Activated naive CD4-positive, alpha-beta T cell treated with anti-CD3 and anti-CD28 coated beads, Interleukin-2, amount 50 U/mL, for 24 hours (primary cell): ENCODE measurements around the gene KRTAP5-7.

Experiments
- H3K27ac Mint-ChIP-seq: one replicate; pipeline ENCODE4 v1.8.0; 2021; ENCODE audit warnings: mild to moderate bottlenecking, mixed read lengths
- H3K27me3 Mint-ChIP-seq: one replicate; pipeline ENCODE4 v1.8.0; 2021; ENCODE audit warnings: mixed read lengths
- H3K36me3 Mint-ChIP-seq: one replicate; pipeline ENCODE4 v1.8.0; 2021; ENCODE audit warnings: mixed read lengths
- H3K4me1 Mint-ChIP-seq: one replicate; pipeline ENCODE4 v1.8.0; 2021; ENCODE audit warnings: mixed read lengths
- H3K4me3 Mint-ChIP-seq: one replicate; pipeline ENCODE4 v1.8.0; 2021; ENCODE audit warnings: mild to moderate bottlenecking, mixed read lengths
- H3K9me3 Mint-ChIP-seq: one replicate; pipeline ENCODE4 v1.8.0; 2021; ENCODE audit warnings: mixed read lengths

Gene KRTAP5-7

DNA sequence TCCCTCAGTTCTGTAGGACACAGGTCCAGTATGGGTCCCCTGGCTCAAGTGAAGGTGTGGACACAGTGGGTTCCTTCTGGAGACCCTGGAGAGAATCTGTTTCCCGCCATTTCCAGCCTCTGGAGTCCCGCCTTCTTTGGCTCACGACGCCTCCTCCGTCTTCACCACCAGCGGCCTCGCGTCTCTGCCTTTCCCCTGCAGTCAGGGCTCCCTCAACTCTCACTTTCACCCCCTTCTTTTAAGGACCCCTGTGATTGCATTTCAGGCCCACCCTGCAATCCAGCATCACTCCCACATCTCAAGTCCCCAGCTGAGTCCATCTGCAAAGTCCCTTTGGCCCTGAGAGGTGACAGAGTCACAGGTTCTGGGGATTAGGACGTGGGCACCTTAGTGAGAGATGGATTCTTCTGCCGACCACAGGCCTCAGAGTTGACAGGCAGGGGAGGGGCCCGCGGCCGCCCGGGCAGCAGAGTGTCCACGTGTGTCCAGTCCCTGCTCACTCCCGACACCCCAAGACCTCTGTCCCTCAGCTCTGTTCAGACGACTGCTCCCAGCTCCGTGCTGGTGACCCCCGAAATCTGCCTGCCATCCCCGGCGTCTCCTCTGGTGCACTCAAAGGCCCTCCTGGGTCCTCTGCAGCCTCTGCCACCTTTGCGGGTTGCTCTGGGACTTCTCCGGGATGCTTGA, 36.9 kb upstream of the KRTAP5-7 start:
- Mint-ChIP-seq H3K9me3 (no peaks in the 10 kb centered on the region), H3K36me3 (peaks cover 44% of the 10 kb centered on the region), H3K27me3 (no peaks in the 10 kb centered on the region), H3K4me3 (no peak overlapping the region), H3K4me1 (peaks cover 11% of the 10 kb centered on the region), H3K27ac (no peak overlapping the region)

DNA sequence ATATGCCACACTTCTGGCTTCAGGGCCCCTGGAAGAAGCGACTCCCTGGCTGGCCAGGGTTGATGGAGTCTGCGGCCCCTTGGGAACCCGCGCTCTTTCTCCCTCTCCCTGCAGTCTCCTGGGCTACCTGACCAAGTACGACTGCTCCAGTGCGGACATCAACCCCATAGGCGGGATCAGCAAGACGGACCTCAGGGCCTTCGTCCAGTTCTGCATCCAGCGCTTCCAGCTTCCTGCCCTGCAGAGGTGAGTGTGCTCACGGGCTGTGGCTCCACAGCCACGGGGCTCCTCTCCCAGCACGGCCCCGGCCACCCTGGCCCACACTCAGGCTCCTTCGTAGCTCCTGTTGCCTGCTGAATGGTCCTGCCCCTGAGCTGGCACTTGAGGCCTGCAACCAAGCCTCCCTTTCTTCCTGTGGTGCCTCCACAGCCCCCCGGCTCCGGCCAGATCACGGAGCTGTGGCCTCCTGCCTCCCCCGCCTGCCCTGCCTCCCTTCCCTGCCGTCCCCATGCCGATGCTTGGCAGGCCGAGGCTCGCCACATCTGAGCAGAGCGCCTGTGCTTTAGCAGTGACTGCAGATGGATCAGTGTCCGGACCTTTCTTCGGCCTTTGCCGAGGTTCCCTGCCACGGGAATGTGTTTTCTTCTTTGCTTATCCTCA, 36.2 kb upstream of the KRTAP5-7 start:
- Mint-ChIP-seq H3K4me3 (no peak overlapping the region), H3K4me1 (peaks cover 11% of the 10 kb centered on the region), H3K27me3 (no peaks in the 10 kb centered on the region), H3K9me3 (no peaks in the 10 kb centered on the region), H3K27ac (no peak overlapping the region), H3K36me3 (peaks cover 47% of the 10 kb centered on the region)

DNA sequence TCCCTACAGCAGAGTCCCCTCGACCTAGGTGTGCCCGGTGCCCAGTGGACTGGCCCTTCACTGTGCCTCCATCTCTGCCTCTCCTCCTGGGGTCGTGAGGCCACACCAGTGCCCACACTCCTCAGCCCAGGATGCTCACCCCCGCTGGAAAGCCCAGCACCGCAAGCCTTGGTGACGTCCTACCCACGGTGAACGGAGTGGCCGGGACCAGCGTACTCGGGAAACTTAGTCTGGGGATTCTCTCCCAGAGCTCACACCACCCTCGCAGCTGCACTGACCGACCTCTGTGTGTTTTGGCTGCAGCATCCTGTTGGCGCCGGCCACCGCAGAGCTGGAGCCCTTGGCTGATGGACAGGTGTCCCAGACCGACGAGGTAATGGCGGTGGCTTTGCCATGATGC, 35.5 kb upstream of the KRTAP5-7 start:
- H3K36me3 Mint-ChIP-seq = peaks cover 41% of the 10 kb centered on the region

DNA sequence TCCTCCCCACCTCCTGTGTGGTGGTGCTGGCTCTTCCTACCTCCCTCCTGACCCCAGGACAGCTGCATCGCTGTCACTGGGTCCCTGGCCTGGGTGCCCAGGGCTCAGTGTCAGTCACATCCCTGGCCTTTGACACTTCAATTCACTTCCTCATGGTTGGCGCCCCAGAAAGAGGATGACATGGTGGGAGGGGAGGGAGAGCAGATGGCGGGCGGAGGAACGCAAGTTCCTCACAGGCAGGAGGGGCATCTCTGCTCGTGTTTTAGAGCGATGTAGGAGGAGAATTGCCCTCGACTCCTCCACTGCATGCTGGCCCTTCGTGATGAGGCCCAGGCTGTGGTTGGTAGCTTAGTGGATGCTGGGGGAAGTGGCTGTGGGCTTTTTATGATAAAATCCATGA, 35.1 kb upstream of the KRTAP5-7 start:
- no peak overlapping the region for H3K27ac Mint-ChIP-seq
- H3K4me1 Mint-ChIP-seq = peaks cover 11% of the 10 kb centered on the region
- H3K4me3 Mint-ChIP-seq = no peak overlapping the region
- H3K36me3 Mint-ChIP-seq = peaks cover 43% of the 10 kb centered on the region
- no peaks in the 10 kb centered on the region for H3K27me3 Mint-ChIP-seq
- no peaks in the 10 kb centered on the region for H3K9me3 Mint-ChIP-seq

More for the DNA sequence above, 35.5 kb upstream of the KRTAP5-7 start:
- Mint-ChIP-seq H3K4me3 (no peak overlapping the region), H3K27ac (no peak overlapping the region), H3K4me1 (peaks cover 11% of the 10 kb centered on the region), H3K9me3 (no peaks in the 10 kb centered on the region), H3K27me3 (no peaks in the 10 kb centered on the region)

DNA sequence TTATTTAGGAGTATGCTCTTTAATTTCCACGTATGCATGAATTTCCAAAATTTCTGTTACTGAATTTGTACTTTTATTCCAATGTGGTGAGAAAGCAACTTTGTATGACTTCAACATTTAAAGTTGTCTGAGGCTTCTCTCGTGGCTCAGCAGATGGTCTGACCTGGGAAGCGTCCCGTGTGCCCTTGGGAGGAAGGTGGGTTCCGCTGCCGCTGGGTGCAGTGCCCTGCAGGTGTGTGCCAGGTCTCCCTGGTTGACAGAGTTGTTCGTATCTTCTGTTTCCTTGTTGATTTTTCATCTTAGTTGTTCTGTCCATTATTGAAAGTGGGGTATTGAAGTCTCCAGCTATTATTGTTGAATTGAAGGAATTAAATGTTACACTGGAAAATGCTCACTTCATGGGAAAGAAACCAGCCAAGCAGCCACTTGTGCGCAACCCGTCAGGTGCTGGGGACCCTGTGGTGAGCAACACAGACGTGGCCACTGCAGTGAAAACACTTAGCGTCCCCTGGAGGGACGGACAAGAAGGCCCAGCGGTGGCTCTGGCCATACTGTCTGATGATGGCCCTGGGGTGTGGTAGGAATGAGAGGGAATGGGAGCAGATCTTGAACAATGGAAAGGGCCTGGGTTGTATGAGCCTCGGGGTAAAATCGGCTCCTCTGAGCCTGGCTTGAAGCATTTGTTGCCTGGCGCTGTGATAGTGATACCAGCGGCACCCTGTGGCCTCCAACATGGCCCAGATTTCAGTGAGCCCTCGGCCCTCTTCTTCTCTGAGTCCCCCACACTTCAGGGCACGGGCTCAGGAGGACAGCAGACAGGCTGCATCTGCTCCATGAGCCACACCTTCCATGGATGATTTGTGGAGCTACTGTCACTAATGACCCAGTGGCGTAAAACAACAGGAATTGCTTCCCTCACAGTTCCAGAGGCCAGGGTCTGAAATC, 31.5 kb upstream of the KRTAP5-7 start:
- no peaks in the 10 kb centered on the region for H3K4me1 Mint-ChIP-seq

DNA sequence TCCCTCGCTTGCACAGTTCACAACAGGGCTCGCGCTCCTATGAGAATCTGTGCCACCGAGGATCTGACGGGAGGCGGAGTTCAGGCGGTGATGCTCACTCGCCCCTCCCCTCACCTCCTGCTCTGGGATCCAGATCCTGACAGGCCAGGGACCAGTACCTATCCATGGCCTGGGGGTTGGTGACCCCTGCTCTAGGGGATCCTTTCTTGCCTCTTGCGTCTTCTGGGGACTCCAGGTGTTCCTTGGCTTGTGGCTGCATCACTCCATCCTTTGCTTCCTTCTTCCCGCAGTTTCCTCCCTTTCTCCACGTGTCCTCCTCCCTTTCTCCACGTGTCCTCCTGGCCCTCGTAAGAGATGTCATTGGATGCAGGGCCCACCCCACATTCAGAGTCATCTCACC, 30.6 kb upstream of the KRTAP5-7 start:
- no peaks in the 10 kb centered on the region for H3K27me3 Mint-ChIP-seq
- H3K9me3 Mint-ChIP-seq = no peaks in the 10 kb centered on the region
- H3K4me1 Mint-ChIP-seq = no peaks in the 10 kb centered on the region
- peaks cover 39% of the 10 kb centered on the region for H3K36me3 Mint-ChIP-seq
- H3K4me3 Mint-ChIP-seq = no peak overlapping the region
- no peak overlapping the region for H3K27ac Mint-ChIP-seq

More for the DNA sequence above, 31.5 kb upstream of the KRTAP5-7 start:
- no peaks in the 10 kb centered on the region for H3K27me3 Mint-ChIP-seq
- no peak overlapping the region for H3K4me3 Mint-ChIP-seq
- no peaks in the 10 kb centered on the region for H3K9me3 Mint-ChIP-seq
- H3K27ac Mint-ChIP-seq = no peak overlapping the region
- H3K36me3 Mint-ChIP-seq = peaks cover 41% of the 10 kb centered on the region

DNA sequence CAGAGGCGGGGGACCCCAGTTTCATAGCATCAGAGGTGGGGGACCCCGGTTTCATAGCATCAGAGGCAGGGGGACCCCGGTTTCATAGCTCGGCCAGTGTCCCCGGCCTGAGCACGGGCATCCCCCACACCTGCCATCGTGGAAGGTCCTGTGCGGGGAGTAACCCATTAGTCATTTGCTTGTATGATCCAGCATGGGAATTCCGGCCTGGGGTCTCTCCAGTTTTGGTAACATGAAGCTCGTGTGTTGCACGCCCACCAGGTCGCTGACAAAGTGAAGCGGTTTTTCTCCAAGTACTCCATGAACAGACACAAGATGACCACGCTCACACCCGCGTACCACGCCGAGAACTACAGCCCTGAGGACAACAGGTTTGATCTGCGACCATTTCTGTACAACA, 29.0 kb upstream of the KRTAP5-7 start:
- Mint-ChIP-seq H3K27me3 (no peaks in the 10 kb centered on the region), H3K27ac (no peak overlapping the region), H3K4me3 (no peak overlapping the region), H3K36me3 (peaks cover 30% of the 10 kb centered on the region), H3K4me1 (no peaks in the 10 kb centered on the region), H3K9me3 (no peaks in the 10 kb centered on the region)

DNA sequence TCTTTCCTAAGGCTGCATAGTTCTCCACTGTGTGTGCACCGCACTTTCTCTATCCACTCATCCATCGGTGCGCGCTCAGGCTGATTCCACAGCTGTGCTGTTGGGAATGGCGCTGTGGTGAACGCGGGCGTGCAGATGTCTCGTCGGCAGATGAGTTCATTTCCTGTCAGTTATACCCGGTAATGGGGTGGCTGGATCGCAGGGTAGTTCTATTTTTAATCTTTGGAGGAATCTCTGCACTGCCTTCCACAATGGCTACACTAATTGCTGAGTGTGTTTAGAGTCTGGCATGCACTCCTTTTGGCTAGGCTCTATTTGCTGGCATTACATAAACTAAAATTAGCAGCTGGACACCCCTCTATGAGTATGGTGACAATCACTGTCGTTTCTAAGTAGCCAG, 27.9 kb upstream of the KRTAP5-7 start:
- no peaks in the 10 kb centered on the region for H3K4me1 Mint-ChIP-seq
- H3K27ac Mint-ChIP-seq = no peak overlapping the region
- H3K36me3 Mint-ChIP-seq = peaks cover 33% of the 10 kb centered on the region
- no peak overlapping the region for H3K4me3 Mint-ChIP-seq
- H3K27me3 Mint-ChIP-seq = no peaks in the 10 kb centered on the region
- no peaks in the 10 kb centered on the region for H3K9me3 Mint-ChIP-seq

DNA sequence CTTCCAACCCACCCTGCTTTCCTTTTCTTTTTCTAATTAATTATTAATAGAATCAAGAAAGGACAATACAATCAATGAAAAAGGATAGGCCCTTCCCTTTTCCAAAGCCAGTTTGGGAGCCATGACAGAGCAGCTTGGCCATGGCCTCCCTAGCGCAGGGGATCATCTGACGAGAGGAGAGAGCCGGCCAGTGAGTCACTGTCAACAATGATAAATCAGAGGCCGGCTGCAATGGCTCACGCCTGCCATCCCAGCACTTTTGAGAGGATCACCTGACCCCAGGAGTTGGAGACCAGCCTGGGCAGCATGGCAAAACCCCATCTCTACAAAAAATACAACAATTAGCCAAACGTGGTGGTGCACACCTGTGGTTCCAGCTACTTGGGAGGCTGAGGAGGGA, 27.5 kb upstream of the KRTAP5-7 start:
- Mint-ChIP-seq H3K36me3 (peaks cover 33% of the 10 kb centered on the region), H3K4me1 (no peaks in the 10 kb centered on the region), H3K9me3 (no peaks in the 10 kb centered on the region), H3K27ac (no peak overlapping the region), H3K27me3 (no peaks in the 10 kb centered on the region), H3K4me3 (no peak overlapping the region)

DNA sequence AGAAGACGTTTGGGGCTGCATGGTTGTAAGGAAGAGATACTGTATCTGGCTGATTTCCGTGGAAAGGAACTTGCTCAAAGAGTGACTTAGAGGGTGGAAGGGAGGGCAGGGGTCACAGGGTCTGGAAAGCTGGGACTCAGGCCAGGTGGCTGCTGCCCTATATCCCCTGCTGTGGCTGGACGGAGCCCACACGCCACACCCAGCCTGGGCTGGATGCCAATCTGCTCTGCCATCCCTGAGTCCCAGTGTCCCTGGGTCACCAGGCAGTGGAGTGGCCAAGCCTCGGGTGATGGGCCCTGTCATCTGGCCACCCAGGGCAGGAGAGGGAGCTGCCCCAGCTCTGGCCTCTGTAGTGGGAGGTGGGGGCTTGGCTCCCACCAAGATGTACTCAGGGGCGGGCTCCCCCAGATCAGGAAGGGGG, 26.5 kb upstream of the KRTAP5-7 start:
- Mint-ChIP-seq H3K27ac (no peak overlapping the region), H3K36me3 (peaks cover 31% of the 10 kb centered on the region), H3K4me1 (no peaks in the 10 kb centered on the region), H3K4me3 (no peak overlapping the region), H3K27me3 (no peaks in the 10 kb centered on the region), H3K9me3 (no peaks in the 10 kb centered on the region)

DNA sequence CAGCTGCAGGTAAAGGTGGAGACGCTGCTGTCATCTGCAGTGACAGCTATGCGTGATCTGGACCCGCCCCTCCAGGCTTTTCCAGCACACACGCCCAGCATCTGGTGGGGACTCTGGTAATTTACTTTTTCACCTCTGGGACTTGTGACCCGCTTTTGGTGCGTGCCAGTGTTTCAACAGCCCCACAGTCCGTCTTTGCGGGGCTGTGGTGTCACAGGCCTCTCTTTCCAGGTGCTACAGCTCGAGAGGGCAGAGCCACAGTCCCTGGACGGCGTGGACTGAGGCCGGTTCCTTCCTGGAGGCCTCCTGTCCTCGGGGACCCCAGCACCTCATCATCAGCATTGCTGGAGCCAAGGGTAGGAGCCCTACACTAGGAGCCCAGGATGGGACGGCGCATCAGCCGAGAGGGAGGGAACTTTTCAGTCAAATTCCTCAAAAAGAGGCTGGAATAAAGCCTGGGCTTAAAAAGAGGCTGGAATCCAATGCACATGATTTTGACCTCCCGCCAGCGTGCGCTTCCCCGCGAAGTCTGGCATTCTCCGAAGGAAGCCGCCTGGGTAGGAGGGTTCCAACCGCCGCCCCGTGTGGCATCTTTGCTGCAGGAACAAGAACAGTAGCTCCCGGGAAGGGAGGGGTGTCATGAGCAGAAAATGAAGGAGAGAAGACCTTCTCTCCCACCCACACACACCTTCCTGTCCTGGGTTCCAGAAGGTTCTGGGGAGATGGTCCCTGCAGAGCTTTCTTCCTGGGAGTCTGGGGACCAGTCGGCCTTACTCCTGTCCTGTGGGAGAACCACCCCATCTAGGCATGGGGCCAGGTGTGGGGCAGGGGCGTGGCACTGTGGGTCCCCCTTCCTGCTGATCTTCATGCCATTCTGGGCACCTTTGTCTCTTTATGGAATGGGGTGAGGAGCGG, 25.7 kb upstream of the KRTAP5-7 start:
- Mint-ChIP-seq H3K27ac (no peak overlapping the region), H3K36me3 (peaks cover 38% of the 10 kb centered on the region), H3K4me1 (no peaks in the 10 kb centered on the region), H3K9me3 (no peaks in the 10 kb centered on the region), H3K27me3 (no peaks in the 10 kb centered on the region), H3K4me3 (no peak overlapping the region)

DNA sequence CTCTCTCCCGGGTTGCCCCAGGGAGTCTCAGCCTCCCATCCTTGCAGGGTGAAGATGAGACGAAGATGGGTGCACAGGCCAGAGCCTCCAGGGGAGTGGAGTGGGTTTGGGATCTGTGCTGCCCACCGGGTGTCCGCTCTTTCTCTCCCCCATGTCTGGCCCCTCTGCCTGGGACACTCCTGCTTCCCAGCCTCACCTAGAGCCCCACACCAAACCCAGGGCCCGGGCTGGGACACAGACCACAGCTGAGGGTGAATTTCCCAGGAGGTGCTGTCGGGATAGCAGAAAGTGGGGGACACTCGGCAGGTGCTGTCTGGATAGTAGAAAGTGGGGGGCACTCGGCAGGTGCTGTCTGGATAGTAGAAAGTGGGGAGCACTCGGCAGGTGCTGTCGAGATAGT, 25.0 kb upstream of the KRTAP5-7 start:
- Mint-ChIP-seq H3K9me3 (peaks cover 3% of the 10 kb centered on the region), H3K27ac (no peak overlapping the region), H3K4me1 (no peaks in the 10 kb centered on the region), H3K36me3 (peaks cover 40% of the 10 kb centered on the region), H3K27me3 (no peaks in the 10 kb centered on the region), H3K4me3 (no peak overlapping the region)

DNA sequence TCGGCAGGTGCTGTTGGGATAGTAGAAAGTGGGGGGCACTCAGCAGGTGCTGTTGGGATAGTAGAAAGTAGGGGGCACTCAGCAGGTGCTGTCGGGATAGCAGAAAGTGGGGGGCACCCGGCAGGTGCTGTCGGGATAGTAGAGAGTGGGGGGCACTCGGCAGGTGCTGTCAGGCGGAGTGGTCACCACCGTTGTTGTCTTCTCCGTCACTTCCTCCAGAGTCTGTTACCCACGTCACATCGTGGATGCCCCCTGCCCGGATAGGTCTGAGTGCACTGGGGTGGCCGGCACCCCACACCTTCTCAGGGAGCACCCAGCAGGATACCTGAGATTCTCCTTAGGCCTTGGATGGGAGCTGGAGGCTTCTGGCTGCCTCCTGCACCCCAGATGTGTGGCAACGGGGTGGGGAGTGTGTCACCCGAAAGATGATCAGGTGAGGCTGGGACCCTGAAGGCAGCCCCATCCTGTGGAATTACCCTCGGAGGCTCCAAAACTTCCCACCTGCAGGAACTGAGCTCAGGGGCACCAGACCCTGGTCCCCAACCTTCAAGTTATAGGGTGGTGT, 24.1 kb upstream of the KRTAP5-7 start:
- Mint-ChIP-seq H3K4me1 (no peaks in the 10 kb centered on the region), H3K36me3 (peaks cover 38% of the 10 kb centered on the region), H3K4me3 (no peak overlapping the region), H3K9me3 (peaks cover 5% of the 10 kb centered on the region), H3K27me3 (no peaks in the 10 kb centered on the region), H3K27ac (no peak overlapping the region)

DNA sequence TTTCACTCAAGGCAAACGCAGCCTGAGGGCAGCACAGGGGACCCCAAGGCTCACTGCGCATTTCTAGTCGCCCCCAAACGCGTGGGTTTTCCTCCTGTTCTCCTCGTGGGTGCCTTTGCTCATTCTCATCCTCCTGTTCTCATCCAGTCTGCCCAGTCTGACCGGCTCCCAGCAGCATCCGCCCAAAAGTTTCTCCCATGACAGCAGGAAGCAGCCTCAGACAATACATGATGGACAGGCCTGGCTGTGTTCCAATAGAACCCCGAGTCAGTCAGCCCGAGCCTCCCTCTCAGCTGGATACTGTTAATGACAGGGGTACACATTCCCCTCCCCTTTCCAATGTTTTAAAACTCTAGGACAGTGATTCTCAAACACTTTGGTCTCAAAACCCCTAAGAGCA, 22.5 kb upstream of the KRTAP5-7 start:
- Mint-ChIP-seq H3K27me3 (no peaks in the 10 kb centered on the region), H3K4me3 (no peak overlapping the region), H3K27ac (no peak overlapping the region), H3K4me1 (no peaks in the 10 kb centered on the region), H3K36me3 (peaks cover 36% of the 10 kb centered on the region), H3K9me3 (peaks cover 20% of the 10 kb centered on the region)

DNA sequence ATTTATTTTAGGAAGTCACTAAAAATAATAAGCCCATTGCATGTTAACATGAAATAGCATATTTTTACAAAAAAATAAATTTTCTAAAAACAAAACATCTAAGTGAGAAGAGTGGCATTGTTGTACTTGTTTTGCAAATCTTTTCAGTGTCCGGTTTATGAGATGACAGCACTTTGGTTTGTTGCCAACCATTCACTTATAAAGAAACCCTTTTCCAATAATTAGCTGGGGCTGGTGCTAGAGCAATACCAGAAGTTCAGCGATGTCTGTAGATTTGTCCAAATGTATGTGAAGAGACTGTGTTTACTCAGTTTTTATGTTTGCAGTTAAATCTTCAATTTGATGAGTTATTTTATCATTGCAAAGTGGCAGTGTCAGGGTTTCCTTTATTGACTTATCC, 22.1 kb upstream of the KRTAP5-7 start:
- H3K27ac Mint-ChIP-seq = no peak overlapping the region
- no peaks in the 10 kb centered on the region for H3K4me1 Mint-ChIP-seq
- no peaks in the 10 kb centered on the region for H3K27me3 Mint-ChIP-seq
- H3K4me3 Mint-ChIP-seq = no peak overlapping the region
- H3K9me3 Mint-ChIP-seq = peaks cover 23% of the 10 kb centered on the region
- peaks cover 36% of the 10 kb centered on the region for H3K36me3 Mint-ChIP-seq
